Spleen (tissue), 7 donors: Measurements from ENCODE around the gene EDAR.

Experiments used
- CTCF ChIP-seq, 11 experiments: fragments of 200-600 bp in 7 of 11; fragments of 450-650 bp in 4 of 11; sonication (generic) in 4 of 11; IDR thresholded peaks in 8 of 11; conservative IDR thresholded peaks in 3 of 11; 1 replicate in 7 of 11; 2 replicates in 4 of 11; pipeline versions ENCODE4 v1.4.0 to v1.8.0; 2016 to 2021; ENCODE audit warnings: antibody characterized with exemption in 11 of 11, inconsistent platforms in 4 of 11, mild to moderate bottlenecking in 1 of 11
- POLR2A ChIP-seq, 3 donors: fragments of 450-650 bp; IDR thresholded peaks; one replicate each; pipeline ENCODE4 v1.5.1; 2017; ENCODE audit warnings: antibody characterized with exemption in 3 of 3, mild to moderate bottlenecking in 1 of 3
- POLR2AphosphoS5 ChIP-seq, 3 donors: sonication (generic); formaldehyde crosslinking; IDR thresholded peaks; one replicate each; pipeline ENCODE4 v1.5.1; 2017; ENCODE audit warnings: antibody characterized with exemption in 3 of 3
- donor health status: DM: no; HTN: no; CAD: no; lungs with moderate emphysema.
- donor health status: DM: no; HTN: no; CAD: no.
- donor health status: DM: no; HTN: no; CAD: no.

GRCh38 chr2:108906403-108907077 is 82.5 kb downstream of the EDAR start:
- TF ChIP-seq POLR2A (IDR thresholded peaks at IDR 0.05) (no peak), POLR2AphosphoS5 (IDR thresholded peaks at IDR 0.05) (no peak), CTCF (IDR thresholded peaks at IDR 0.05 in 8 of 11, conservative IDR thresholded peaks at IDR 0.05 in 3 of 11) (no peak)
